ENCODE measurements around the gene NUP210. TPM values are rescaled to one million over a fixed set of nuclear protein-coding genes. Genes with fewer than 3 reads are reported as not detected.
"Not testable (repeated sequence)": the region's sequence is repeated elsewhere in the genome, so short reads cannot be mapped to it uniquely, and the experiment has no call there.

Gene NUP210
- total RNA-seq, 2 donors from 2014 or later, result 4.4 to 4.5 TPM

GRCh38 chr3:13455644-13456043, 35.5 kb upstream of the NUP210 start:
- Histone ChIP-seq H3K4me3 (no peak overlapping the region), H3K9me3 (no peaks in the 10 kb centered on the region), H3K27me3 (no peaks in the 10 kb centered on the region), H3K36me3 (no peaks in the 10 kb centered on the region), H3K4me1 (peaks cover 0 to 15% of the 10 kb centered on the region in 2 donors), H3K27ac (no peak overlapping the region)
- TF ChIP-seq CTCF (IDR thresholded peaks at IDR 0.05), result no peak
- DNase-seq (ENCODE audit: low spot score), result no peak

GRCh38 chr3:13452490-13453335, 32.6 kb upstream of the NUP210 start:
- peak overlapping the region; percentile 88 to 89 for H3K27ac ChIP-seq
- TF ChIP-seq CTCF (IDR thresholded peaks at IDR 0.05), result peak; percentile 48 to 73
- DNase-seq (ENCODE audit: low spot score), result no peak

GRCh38 chr3:13451301-13451673, 31.2 kb upstream of the NUP210 start:
- Histone ChIP-seq H3K27me3 (no peaks in the 10 kb centered on the region), H3K36me3 (no peaks in the 10 kb centered on the region), H3K4me1 (peaks cover 0 to 15% of the 10 kb centered on the region in 2 donors), H3K27ac (peak overlapping the region; percentile 88 to 89), H3K9me3 (no peaks in the 10 kb centered on the region), H3K4me3 (peak overlapping the region; percentile 35 to 59)
- TF ChIP-seq CTCF (IDR thresholded peaks at IDR 0.05), result no peak
- no peak for DNase-seq (ENCODE audit: low spot score)

More at GRCh38 chr3:13452490-13453335, 32.6 kb upstream of the NUP210 start:
- Histone ChIP-seq H3K4me1 (peaks cover 0 to 15% of the 10 kb centered on the region in 2 donors), H3K9me3 (no peaks in the 10 kb centered on the region), H3K4me3 (peak overlapping the region in 1 of 2 donors; percentile 59), H3K27me3 (no peaks in the 10 kb centered on the region), H3K36me3 (no peaks in the 10 kb centered on the region)

GRCh38 chr3:13442882-13443281, 22.8 kb upstream of the NUP210 start:
- not testable (repeated sequence) for H3K27me3 ChIP-seq; H3K36me3 ChIP-seq; H3K27ac ChIP-seq; DNase-seq (ENCODE audit: low spot score); H3K9me3 ChIP-seq; H3K4me1 ChIP-seq; H3K4me3 ChIP-seq

GRCh38 chr3:13440204-13440817, 20.2 kb upstream of the NUP210 start:
- no peak for TF ChIP-seq CTCF (IDR thresholded peaks at IDR 0.05)
- no peak overlapping the region for H3K27ac ChIP-seq
- H3K4me3 ChIP-seq, result no peak overlapping the region
- no peaks in the 10 kb centered on the region for H3K27me3 ChIP-seq
- H3K9me3 ChIP-seq, result no peaks in the 10 kb centered on the region
- H3K36me3 ChIP-seq, result no peaks in the 10 kb centered on the region
- no peaks in the 10 kb centered on the region for H3K4me1 ChIP-seq
- DNase-seq (ENCODE audit: low spot score), result no peak

GRCh38 chr3:13436213-13436612, 16.1 kb upstream of the NUP210 start:
- H3K36me3 ChIP-seq; H3K27me3 ChIP-seq; DNase-seq (ENCODE audit: low spot score): not testable (repeated sequence)

More at GRCh38 chr3:13436213-13436612, 16.1 kb upstream of the NUP210 start:
- not testable (repeated sequence) for H3K4me1 ChIP-seq, H3K27ac ChIP-seq, H3K4me3 ChIP-seq, H3K9me3 ChIP-seq

All from right atrium auricular region (tissue), 2 donors.